Upper lobe of right lung (tissue), 1 donor: ENCODE measurements around the gene ZNF790. TPM values are rescaled to one million over a fixed set of nuclear protein-coding genes. Genes with fewer than 3 reads are reported as not detected.

ENCODE experiments used
- ATAC-seq: fragments of 200-7000 bp; cut with Tn5 transposase; one replicate; pipeline ENCODE4 v1.9.1; 2020; ENCODE audit warnings: mild to moderate bottlenecking, moderate library complexity
- DNase-seq: peaks from one replicate; pipeline ENCODE4 v3.0.0-alpha.2; 2020
- H3K27ac ChIP-seq: fragments of 200-600 bp; one replicate; pipeline ENCODE4 v1.8.0; 2022
- H3K27me3 ChIP-seq: fragments of 200-600 bp; one replicate; pipeline ENCODE4 v1.8.0; 2022; ENCODE audit warnings: mild to moderate bottlenecking
- H3K36me3 ChIP-seq: fragments of 200-600 bp; one replicate; pipeline ENCODE4 v1.8.0; 2022
- H3K4me1 ChIP-seq: fragments of 200-600 bp; one replicate; pipeline ENCODE4 v1.8.0; 2022
- H3K4me3 ChIP-seq: fragments of 200-600 bp; one replicate; pipeline ENCODE4 v1.8.0; 2022; ENCODE audit warnings: mild to moderate bottlenecking
- H3K9me3 ChIP-seq: fragments of 200-600 bp; one replicate; pipeline ENCODE4 v1.8.0; 2022
- CTCF ChIP-seq: fragments of 200-600 bp; IDR thresholded peaks from one replicate; pipeline ENCODE4 v1.8.0; 2022; ENCODE audit warnings: antibody characterized with exemption
- intact Hi-C: fragments of 100-400 bp; cut with DNase I; formaldehyde crosslinking; loops from one replicate; pipeline ENCODE4 v1.11.0; 2022
- total RNA-seq: library from RNA; stranded (reverse); fragmentation: NEBNext Ultra II Directional; extraction: Animal tissue kit (Norgen Biotek cat#: 25700); gene quantifications from one replicate; pipeline ENCODE4 v1.2.1, GENCODE V29; 2021
- donor health status: DM: no; HTN: yes; CAD: no; lungs with severe emphysema.

ZNF790 gene
- total RNA-seq, 1 donor from 2014 or later: 5.7 TPM

- Histone ChIP-seq H3K36me3 (peaks cover 10% of the 10 kb centered on the region), H3K9me3 (peaks cover 3% of the 10 kb centered on the region), H3K27me3 (no peaks in the 10 kb centered on the region), H3K4me3 (peak overlapping the region; percentile 78), H3K27ac (peak overlapping the region; percentile 91), H3K4me1 (peaks cover 13% of the 10 kb centered on the region)
- TF ChIP-seq CTCF: no peak
- DNase-seq (peak; percentile 95), ATAC-seq (peak; percentile 97)
- intact Hi-C loops: no loop called here
Measured at GRCh38 chr19:36849701-36850558, 11.7 kb upstream of the ZNF790 start.

- no peak for TF ChIP-seq CTCF
- H3K4me3 ChIP-seq: no peak overlapping the region
- no peak for ATAC-seq
- intact Hi-C loops: no loop called here
- H3K27me3 ChIP-seq: no peaks in the 10 kb centered on the region
- no peak for DNase-seq
- H3K9me3 ChIP-seq: peaks cover 6% of the 10 kb centered on the region
- H3K27ac ChIP-seq: peak overlapping the region; percentile 91
- peaks cover 13% of the 10 kb centered on the region for H3K4me1 ChIP-seq
- no peaks in the 10 kb centered on the region for H3K36me3 ChIP-seq
Measured at GRCh38 chr19:36847968-36848367, 9.8 kb upstream of the ZNF790 start.

- ATAC-seq (no peak), DNase-seq (no peak)
- H3K27ac ChIP-seq: peak overlapping the region; percentile 87
- no peaks in the 10 kb centered on the region for H3K4me1 ChIP-seq
- no peak for TF ChIP-seq CTCF
- H3K36me3 ChIP-seq: peaks cover 2% of the 10 kb centered on the region
- peaks cover 23% of the 10 kb centered on the region for H3K9me3 ChIP-seq
- no peaks in the 10 kb centered on the region for H3K27me3 ChIP-seq
- H3K4me3 ChIP-seq: peak overlapping the region; percentile 73
- intact Hi-C loops: no loop called here
Measured at GRCh38 chr19:36838784-36839324, 667 bp upstream of the ZNF790 start.

GRCh38 chr19:36837176-36837905 is 846 bp downstream of the ZNF790 start:
- H3K9me3 ChIP-seq: peaks cover 34% of the 10 kb centered on the region
- H3K4me3 ChIP-seq: peak overlapping the region; percentile 73
- intact Hi-C loops: no loop called here
- H3K4me1 ChIP-seq: no peaks in the 10 kb centered on the region
- DNase-seq (no peak), ATAC-seq (no peak)
- H3K27me3 ChIP-seq: no peaks in the 10 kb centered on the region
- no peak for TF ChIP-seq CTCF
- peak overlapping the region; percentile 87 for H3K27ac ChIP-seq
- peaks cover 7% of the 10 kb centered on the region for H3K36me3 ChIP-seq

- intact Hi-C loops: no loop called here
- H3K9me3 ChIP-seq: peaks cover 74% of the 10 kb centered on the region
- TF ChIP-seq CTCF: no peak
- no peak overlapping the region for H3K4me3 ChIP-seq
- no peaks in the 10 kb centered on the region for H3K27me3 ChIP-seq
- H3K36me3 ChIP-seq: peaks cover 7% of the 10 kb centered on the region
- no peak for DNase-seq
- ATAC-seq: no peak
- H3K4me1 ChIP-seq: no peaks in the 10 kb centered on the region
- no peak overlapping the region for H3K27ac ChIP-seq
Measured at GRCh38 chr19:36833430-36833829, 4.8 kb downstream of the ZNF790 start.
